ENCODE measurements around the gene LSM14B. TPM values are rescaled to one million over a fixed set of nuclear protein-coding genes. Genes with fewer than 3 reads are reported as not detected.

LSM14B gene
- total RNA-seq, 4 donors from 2014 or later = 32.4 to 45.7 (median 37.0) TPM

DNA sequence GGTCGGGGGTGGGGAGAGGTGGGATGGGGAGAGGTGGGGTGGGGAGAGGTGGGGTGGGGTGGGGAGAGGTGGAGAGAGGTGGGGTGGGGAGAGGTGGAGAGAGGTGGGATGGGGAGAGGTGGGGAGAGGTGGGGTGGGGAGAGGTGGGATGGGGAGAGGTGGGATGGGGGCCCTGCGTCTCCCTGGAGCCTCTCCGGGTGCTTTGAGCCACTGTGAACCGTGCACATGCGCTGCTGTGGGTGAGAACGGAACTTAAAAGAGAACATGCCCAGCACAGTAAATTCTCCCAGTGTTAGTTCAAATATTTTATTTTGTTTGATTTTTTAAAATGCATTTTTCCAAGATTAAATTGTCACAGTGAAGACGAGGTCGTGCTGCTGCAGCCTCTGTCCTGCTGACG is 38.0 kb downstream of the LSM14B start:
- Histone ChIP-seq H3K27ac (no peak overlapping the region), H3K4me1 (peaks cover 35% of the 10 kb centered on the region), H3K9me3 (no peaks in the 10 kb centered on the region), H3K27me3 (no peaks in the 10 kb centered on the region), H3K36me3 (peaks cover 54% of the 10 kb centered on the region), H3K4me3 (no peak overlapping the region)
- DNase-seq (ENCODE audit: low spot score in 2 of 2) = no peak
- TF ChIP-seq EP300 (IDR thresholded peaks at IDR 0.05) = no peak
- no peak for TF ChIP-seq POLR2AphosphoS5 (IDR thresholded peaks at IDR 0.05)
- TF ChIP-seq, protein P1, sequence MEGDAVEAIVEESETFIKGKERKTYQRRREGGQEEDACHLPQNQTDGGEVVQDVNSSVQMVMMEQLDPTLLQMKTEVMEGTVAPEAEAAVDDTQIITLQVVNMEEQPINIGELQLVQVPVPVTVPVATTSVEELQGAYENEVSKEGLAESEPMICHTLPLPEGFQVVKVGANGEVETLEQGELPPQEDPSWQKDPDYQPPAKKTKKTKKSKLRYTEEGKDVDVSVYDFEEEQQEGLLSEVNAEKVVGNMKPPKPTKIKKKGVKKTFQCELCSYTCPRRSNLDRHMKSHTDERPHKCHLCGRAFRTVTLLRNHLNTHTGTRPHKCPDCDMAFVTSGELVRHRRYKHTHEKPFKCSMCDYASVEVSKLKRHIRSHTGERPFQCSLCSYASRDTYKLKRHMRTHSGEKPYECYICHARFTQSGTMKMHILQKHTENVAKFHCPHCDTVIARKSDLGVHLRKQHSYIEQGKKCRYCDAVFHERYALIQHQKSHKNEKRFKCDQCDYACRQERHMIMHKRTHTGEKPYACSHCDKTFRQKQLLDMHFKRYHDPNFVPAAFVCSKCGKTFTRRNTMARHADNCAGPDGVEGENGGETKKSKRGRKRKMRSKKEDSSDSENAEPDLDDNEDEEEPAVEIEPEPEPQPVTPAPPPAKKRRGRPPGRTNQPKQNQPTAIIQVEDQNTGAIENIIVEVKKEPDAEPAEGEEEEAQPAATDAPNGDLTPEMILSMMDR (IDR thresholded peaks at IDR 0.05) = no peak
- TF ChIP-seq POLR2A (IDR thresholded peaks at IDR 0.05) = no peak
- WGBS = 85% methylated on average over 8 of the region's 9 CpGs

DNA sequence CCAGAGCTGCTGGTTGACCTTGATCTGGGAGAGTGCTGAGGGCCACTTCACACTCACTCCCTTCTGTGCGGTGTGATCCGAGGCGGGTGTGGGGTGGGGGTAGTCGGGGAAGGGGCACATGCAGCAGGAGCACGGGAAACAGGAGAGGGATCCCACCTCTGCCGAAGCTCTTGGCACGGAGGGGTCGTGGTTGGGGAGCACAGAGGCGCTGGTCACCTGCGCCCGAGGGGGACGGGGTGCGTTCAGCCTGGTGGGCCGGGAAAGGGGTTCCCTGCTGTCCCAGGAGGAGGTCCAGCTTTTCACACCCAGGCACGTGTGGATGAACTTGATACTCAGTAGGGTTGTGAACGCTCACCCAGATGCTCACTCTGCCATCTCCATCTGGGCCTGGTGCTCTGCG is 38.6 kb downstream of the LSM14B start:
- DNase-seq (ENCODE audit: low spot score in 2 of 2) = no peak
- WGBS = 95% methylated on average over 10 of the region's 17 CpGs
- TF ChIP-seq POLR2A (IDR thresholded peaks at IDR 0.05) = no peak
- TF ChIP-seq EP300 (IDR thresholded peaks at IDR 0.05) = no peak
- TF ChIP-seq POLR2AphosphoS5 (IDR thresholded peaks at IDR 0.05) = no peak
- TF ChIP-seq, protein P1 (IDR thresholded peaks at IDR 0.05) = no peak
- no peaks in the 10 kb centered on the region for H3K27me3 ChIP-seq
- peaks cover 60% of the 10 kb centered on the region for H3K36me3 ChIP-seq
- H3K4me1 ChIP-seq = peaks cover 30% of the 10 kb centered on the region
- H3K9me3 ChIP-seq = no peaks in the 10 kb centered on the region
- no peak overlapping the region for H3K27ac ChIP-seq
- H3K4me3 ChIP-seq = no peak overlapping the region

DNA sequence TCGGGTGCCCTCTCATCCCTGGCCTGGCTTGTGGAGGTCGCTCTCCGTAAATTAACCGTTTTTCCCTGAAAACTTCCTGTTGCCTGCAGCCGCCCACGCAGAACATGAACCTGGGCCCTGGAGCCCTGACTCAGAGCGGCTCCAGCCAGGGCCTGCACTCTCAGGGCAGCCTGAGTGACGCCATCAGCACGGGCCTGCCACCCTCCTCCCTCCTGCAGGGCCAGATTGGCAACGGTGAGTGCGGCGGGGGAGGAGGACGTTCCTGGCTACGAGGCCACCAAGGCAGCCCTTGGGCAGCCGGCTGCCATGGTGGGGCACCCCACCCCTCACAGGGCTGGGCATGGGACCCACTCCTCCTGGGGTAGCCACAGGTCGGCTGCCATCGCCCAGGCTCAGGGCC is 39.1 kb downstream of the LSM14B start:
- Histone ChIP-seq H3K4me1 (peaks cover 25% of the 10 kb centered on the region), H3K4me3 (no peak overlapping the region), H3K27ac (no peak overlapping the region), H3K36me3 (peaks cover 65% of the 10 kb centered on the region), H3K9me3 (no peaks in the 10 kb centered on the region), H3K27me3 (no peaks in the 10 kb centered on the region)
- DNase-seq (ENCODE audit: low spot score in 2 of 2) = no peak
- 82% methylated on average over 10 of the region's 17 CpGs for WGBS
- TF ChIP-seq EP300 (IDR thresholded peaks at IDR 0.05) (no peak), POLR2A (IDR thresholded peaks at IDR 0.05) (no peak), POLR2AphosphoS5 (IDR thresholded peaks at IDR 0.05) (no peak)
- TF ChIP-seq, protein P1 (IDR thresholded peaks at IDR 0.05) = no peak

DNA sequence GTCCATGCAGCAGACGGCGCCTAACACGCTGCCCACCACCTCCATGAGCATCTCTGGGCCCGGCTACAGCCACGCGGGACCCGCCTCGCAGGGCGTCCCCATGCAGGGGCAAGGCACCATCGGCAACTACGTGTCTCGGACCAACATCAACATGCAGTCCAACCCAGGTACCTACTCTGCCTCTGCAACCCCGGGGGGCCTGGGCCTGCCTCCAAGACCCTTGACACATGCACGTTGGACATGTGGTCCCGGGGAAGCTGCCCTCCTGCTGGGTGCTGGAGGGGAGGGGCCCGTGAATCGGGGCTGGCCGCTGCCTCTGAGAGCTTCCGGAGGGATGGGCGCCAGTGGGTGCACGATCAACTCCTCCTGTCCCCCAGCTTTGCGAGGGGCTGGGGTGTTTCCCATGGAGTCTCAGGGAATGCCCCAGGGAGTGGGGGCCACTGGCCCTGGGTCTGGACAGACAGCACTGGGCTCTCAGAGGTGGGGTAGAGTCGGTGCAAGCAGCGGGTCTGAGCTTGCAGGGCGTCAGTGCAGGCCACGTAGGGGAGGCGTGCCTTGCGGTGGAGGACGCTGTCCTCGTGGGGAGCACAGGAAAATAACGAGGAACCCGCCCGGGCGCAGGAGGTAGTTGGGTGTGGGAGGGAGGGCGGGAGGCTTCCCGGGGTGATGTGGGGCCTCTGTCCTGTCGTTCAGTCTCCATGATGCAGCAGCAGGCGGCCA is 40.6 kb downstream of the LSM14B start:
- TF ChIP-seq, protein P1 (IDR thresholded peaks at IDR 0.05) = no peak
- TF ChIP-seq EP300 (IDR thresholded peaks at IDR 0.05) = no peak
- no peak for TF ChIP-seq POLR2A (IDR thresholded peaks at IDR 0.05)
- TF ChIP-seq POLR2AphosphoS5 (IDR thresholded peaks at IDR 0.05) = no peak
- Histone ChIP-seq H3K27ac (no peak overlapping the region), H3K4me1 (peaks cover 13% of the 10 kb centered on the region), H3K4me3 (no peak overlapping the region), H3K36me3 (peaks cover 75% of the 10 kb centered on the region), H3K27me3 (no peaks in the 10 kb centered on the region), H3K9me3 (no peaks in the 10 kb centered on the region)
- no peak for DNase-seq (ENCODE audit: low spot score in 2 of 2)
- WGBS = 95% methylated on average over 21 of the region's 38 CpGs

DNA sequence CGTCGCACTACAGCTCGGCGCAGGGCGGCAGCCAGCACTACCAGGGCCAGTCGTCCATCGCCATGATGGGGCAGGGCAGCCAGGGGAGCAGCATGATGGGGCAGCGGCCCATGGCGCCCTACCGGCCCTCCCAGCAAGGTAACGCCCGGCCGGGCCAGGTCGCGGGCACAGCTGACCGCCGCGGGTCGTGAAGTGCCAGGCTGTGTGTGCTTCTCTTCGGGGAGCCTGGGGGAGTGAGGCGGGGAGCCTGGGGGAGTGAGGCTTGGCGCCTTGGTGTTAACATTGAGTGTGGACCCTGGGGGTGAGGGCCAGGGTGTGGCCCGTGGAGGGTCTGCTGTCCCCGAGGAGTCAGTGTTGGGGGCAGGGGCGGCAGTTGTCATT is 41.2 kb downstream of the LSM14B start:
- H3K36me3 ChIP-seq = peaks cover 80% of the 10 kb centered on the region
- TF ChIP-seq EP300 (IDR thresholded peaks at IDR 0.05) = no peak
- WGBS = 85% methylated on average over 7 of the region's 25 CpGs

More for the DNA sequence above, 41.2 kb downstream of the LSM14B start:
- Histone ChIP-seq H3K4me1 (peaks cover 13% of the 10 kb centered on the region), H3K9me3 (no peaks in the 10 kb centered on the region), H3K27me3 (no peaks in the 10 kb centered on the region), H3K4me3 (no peak overlapping the region), H3K27ac (no peak overlapping the region)
- DNase-seq (ENCODE audit: low spot score in 2 of 2) = no peak

Data from suprapubic skin (tissue), 4 donors.